Neural cell (in vitro differentiated cells): ENCODE results near the gene SPEG. TPM values are rescaled to one million over a fixed set of nuclear protein-coding genes. Genes with fewer than 3 reads are reported as not detected.

Source experiments
- H2AFZ ChIP-seq: fragments of 200-600, 300-800 bp; sonication (generic), shearing (Covaris generic); 2 replicates; pipeline ENCODE4 v1.6.0; 2014; ENCODE audit warnings: low read depth, mild to moderate bottlenecking, antibody characterized with exemption, low read length, moderate library complexity
- H3F3A ChIP-seq: fragments of 200-600 bp; shearing (Covaris generic); 2 replicates; pipeline ENCODE4 v1.6.1; 2016; ENCODE audit warnings: mild to moderate bottlenecking, moderate library complexity, mixed read lengths, antibody characterized with exemption, low read length; ENCODE audit not compliant: insufficient read depth, poor library complexity, severe bottlenecking
- H3K27ac ChIP-seq: fragments of 200-600, 300-800 bp; sonication (generic), shearing (Covaris generic); 2 replicates; pipeline ENCODE4 v1.5.1; 2014; ENCODE audit warnings: mild to moderate bottlenecking, low read length, moderate library complexity
- H3K27me3 ChIP-seq: fragments of 300-800, 200-600 bp; sonication (generic), shearing (Covaris generic); 2 replicates; pipeline ENCODE4 v1.6.0; 2014; ENCODE audit warnings: mild to moderate bottlenecking, low read depth, low read length, moderate library complexity; ENCODE audit not compliant: insufficient read depth
- H3K36me3 ChIP-seq: fragments of 300-800, 200-600 bp; sonication (generic), shearing (Covaris generic); 2 replicates; pipeline ENCODE4 v1.5.1; 2014; ENCODE audit warnings: mild to moderate bottlenecking, antibody characterized with exemption, low read length, moderate library complexity; ENCODE audit not compliant: insufficient read depth
- H3K4me2 ChIP-seq: fragments of 300-800, 200-600 bp; sonication (generic), shearing (Covaris generic); 2 replicates; pipeline ENCODE4 v1.6.0; 2014; ENCODE audit warnings: mild to moderate bottlenecking, low read length
- H3K4me3 ChIP-seq: fragments of 300-800, 200-600 bp; sonication (generic), shearing (Covaris generic); 2 replicates; pipeline ENCODE4 v1.5.1; 2014; ENCODE audit warnings: mild to moderate bottlenecking, low read length, moderate library complexity
- H3K79me2 ChIP-seq: fragments of 200-600 bp; shearing (Covaris generic); replicated peaks from 2 replicates; pipeline ENCODE4 v1.6.0; 2014; ENCODE audit warnings: mild to moderate bottlenecking, low read length, moderate library complexity; ENCODE audit not compliant: insufficient read depth
- H3K9ac ChIP-seq: fragments of 300-800, 200-600 bp; sonication (generic), shearing (Covaris generic); 2 replicates; pipeline ENCODE4 v1.6.1; 2016; ENCODE audit warnings: mild to moderate bottlenecking, low read length, mixed read lengths
- H3K9me2 ChIP-seq: fragments of 200-600 bp; shearing (Covaris generic); 2 replicates; pipeline ENCODE4 v1.6.1; 2016; ENCODE audit warnings: mild to moderate bottlenecking, low read length, mixed read lengths; ENCODE audit not compliant: insufficient read depth
- H3K9me3 ChIP-seq: fragments of 200-600, 300-800 bp; sonication (generic), shearing (Covaris generic); 2 replicates; pipeline ENCODE4 v1.6.1; 2016; ENCODE audit warnings: mild to moderate bottlenecking, mixed run types, low read length, moderate library complexity, mixed read lengths
- H4K20me1 ChIP-seq: fragments of 200-600 bp; shearing (Covaris generic); 2 replicates; pipeline ENCODE4 v1.6.1; 2016; ENCODE audit warnings: mild to moderate bottlenecking, mixed run types; ENCODE audit not compliant: insufficient read depth
- CTCF ChIP-seq: fragments of 450-650 bp; IDR thresholded peaks from 2 replicates; pipeline ENCODE4 v1.5.1; 2014; ENCODE audit warnings: antibody characterized with exemption, mild to moderate bottlenecking, moderate library complexity; ENCODE audit not compliant: poor library complexity, severe bottlenecking
- EP300 ChIP-seq: fragments of 450-650 bp; conservative IDR thresholded peaks from 2 replicates; pipeline ENCODE4 v1.6.1; 2014; ENCODE audit warnings: antibody characterized with exemption, mild to moderate bottlenecking, moderate library complexity; ENCODE audit not compliant: poor library complexity, severe bottlenecking
- EZH2 ChIP-seq: fragments of 200-600, 300-800 bp; shearing (Covaris generic), sonication (generic); IDR thresholded peaks from 2 replicates; pipeline ENCODE4 v1.6.1; 2014; ENCODE audit warnings: antibody characterized with exemption, low read length, borderline replicate concordance, mild to moderate bottlenecking; ENCODE audit not compliant: insufficient read depth, poor library complexity, severe bottlenecking
- MXI1 ChIP-seq: fragments of 450-650 bp; conservative IDR thresholded peaks from 2 replicates; pipeline ENCODE4 v1.6.1; 2014; ENCODE audit warnings: antibody characterized with exemption, mild to moderate bottlenecking; ENCODE audit not compliant: poor library complexity, severe bottlenecking
- POLR2AphosphoS5 ChIP-seq: IDR thresholded peaks from 2 replicates; pipeline ENCODE4 v1.6.1; 2012
- RAD21 ChIP-seq: fragments of 450-650 bp; conservative IDR thresholded peaks from 2 replicates; pipeline ENCODE4 v1.6.1; 2014; ENCODE audit warnings: antibody characterized with exemption, mild to moderate bottlenecking, moderate library complexity
- REST ChIP-seq: IDR thresholded peaks from 2 replicates; pipeline ENCODE4 v1.6.1; 2012; ENCODE audit warnings: borderline replicate concordance
- SMC3 ChIP-seq: fragments of 450-650 bp; conservative IDR thresholded peaks from 2 replicates; pipeline ENCODE4 v1.6.1; 2014; ENCODE audit warnings: antibody characterized with exemption, mild to moderate bottlenecking, moderate library complexity; ENCODE audit not compliant: poor library complexity
- TAF1 ChIP-seq: IDR thresholded peaks from 2 replicates; pipeline ENCODE4 v1.6.1; 2012; ENCODE audit warnings: low read depth
- polyA plus RNA-seq: library from polyadenylated mRNA; depleted of rRNA; stranded (reverse); fragments of >200 nt; gene quantifications from 2 replicates; pipeline ENCODE4 v1.2.3, GENCODE V29; 2014

The SPEG gene
- polyA plus RNA-seq, 1 donor from 2014 or later = 58.3 TPM

GRCh38 chr2:219466816-219467735 is 32.4 kb downstream of the SPEG start:
- Histone ChIP-seq H2AFZ (no peak overlapping the region), H3K4me3 (no peak overlapping the region), H3K36me3 (no peaks in the 10 kb centered on the region), H4K20me1 (no peaks in the 10 kb centered on the region), H3K9me2 (no peaks in the 10 kb centered on the region), H3K27me3 (no peaks in the 10 kb centered on the region), H3K9ac (no peak overlapping the region), H3K4me2 (no peak overlapping the region), H3F3A (no peaks in the 10 kb centered on the region), H3K27ac (no peak overlapping the region), H3K79me2 (no peaks in the 10 kb centered on the region), H3K9me3 (no peaks in the 10 kb centered on the region)
- TF ChIP-seq MXI1 (no peak), TAF1 (no peak), RAD21 (no peak), REST (no peak), SMC3 (no peak), CTCF (no peak), EZH2 (no peak), POLR2AphosphoS5 (no peak), EP300 (no peak)

- H2AFZ ChIP-seq = no peak overlapping the region
- H3F3A ChIP-seq = no peaks in the 10 kb centered on the region
- H3K9me3 ChIP-seq = no peaks in the 10 kb centered on the region
- H3K4me2 ChIP-seq = no peak overlapping the region
- no peaks in the 10 kb centered on the region for H3K9me2 ChIP-seq
- no peaks in the 10 kb centered on the region for H3K79me2 ChIP-seq
- no peak overlapping the region for H3K27ac ChIP-seq
- no peaks in the 10 kb centered on the region for H3K36me3 ChIP-seq
- no peaks in the 10 kb centered on the region for H3K27me3 ChIP-seq
- H4K20me1 ChIP-seq = no peaks in the 10 kb centered on the region
- H3K4me3 ChIP-seq = no peak overlapping the region
- no peak overlapping the region for H3K9ac ChIP-seq
- no peak for TF ChIP-seq EP300
Measured at GRCh38 chr2:219467736-219468075, 33.1 kb downstream of the SPEG start.
